Loucy (cell line): ENCODE measurements around the gene SEPHS1.

Source experiments
- H2AFZ ChIP-seq: fragments of 200-600 bp; sonication (generic); 2 replicates; pipeline ENCODE4 v1.6.0; 2016; ENCODE audit warnings: antibody characterized with exemption, mild to moderate bottlenecking, low read length, moderate library complexity
- H3F3A ChIP-seq: fragments of 200-600 bp; 2 replicates; pipeline ENCODE4 v1.6.0; 2016; ENCODE audit warnings: antibody characterized with exemption, low read depth, mild to moderate bottlenecking
- H3K27me3 ChIP-seq: fragments of 200-600 bp; sonication (generic); 2 replicates; pipeline ENCODE4 v1.6.1; 2014; ENCODE audit warnings: low read length, mild to moderate bottlenecking; ENCODE audit not compliant: insufficient read depth, poor library complexity, severe bottlenecking
- H3K36me3 ChIP-seq: fragments of 200-600 bp; sonication (generic); 2 replicates; pipeline ENCODE4 v1.6.1; 2016; ENCODE audit warnings: low read length; ENCODE audit not compliant: insufficient read depth
- H3K4me1 ChIP-seq: fragments of 200-600 bp; sonication (generic); 2 replicates; pipeline ENCODE4 v1.5.1; 2014; ENCODE audit warnings: low read length, mild to moderate bottlenecking; ENCODE audit not compliant: insufficient read depth, poor library complexity, severe bottlenecking
- H3K4me2 ChIP-seq: fragments of 200-600 bp; sonication (generic); 2 replicates; pipeline ENCODE4 v1.6.0; 2014; ENCODE audit warnings: antibody characterized with exemption, low read length, low read depth, mild to moderate bottlenecking; ENCODE audit not compliant: poor library complexity, severe bottlenecking
- H3K4me3 ChIP-seq: fragments of 200-600 bp; sonication (generic); 2 replicates; pipeline ENCODE4 v1.5.1; 2014; ENCODE audit warnings: low read length, mild to moderate bottlenecking, mixed read lengths; ENCODE audit not compliant: poor library complexity, severe bottlenecking
- H3K79me2 ChIP-seq: fragments of 200-600 bp; sonication (generic); 2 replicates; pipeline ENCODE4 v1.6.1; 2014; ENCODE audit warnings: low read length; ENCODE audit not compliant: insufficient read depth
- H3K9ac ChIP-seq: fragments of 200-600 bp; sonication (generic); 2 replicates; pipeline ENCODE4 v1.6.0; 2014; ENCODE audit warnings: mild to moderate bottlenecking, low read depth, low read length, moderate library complexity; ENCODE audit not compliant: poor library complexity, severe bottlenecking
- H3K9me2 ChIP-seq: fragments of 200-600 bp; sonication (generic); replicated peaks from 2 replicates; pipeline ENCODE4 v1.6.1; 2016; ENCODE audit warnings: low read depth, low read length, mixed read lengths
- H3K9me3 ChIP-seq: fragments of 200-600 bp; sonication (generic); 2 replicates; pipeline ENCODE4 v1.6.1; 2014; ENCODE audit warnings: mild to moderate bottlenecking, antibody characterized with exemption, low read length, low read depth; ENCODE audit not compliant: insufficient read depth
- H4K20me1 ChIP-seq: fragments of 200-600 bp; sonication (generic); 2 replicates; pipeline ENCODE4 v1.6.0; 2014; ENCODE audit warnings: antibody characterized with exemption, low read length, mild to moderate bottlenecking; ENCODE audit not compliant: insufficient read depth, poor library complexity, severe bottlenecking
- EZH2phosphoT487 ChIP-seq: fragments of 200-600 bp; IDR thresholded peaks from 2 replicates; pipeline ENCODE4 v1.6.1; 2018; ENCODE audit warnings: antibody characterized with exemption, mild to moderate bottlenecking, moderate library complexity, borderline replicate concordance
- TF ChIP-seq, protein P1 (sequence below): fragments of 200-600 bp; sonication (generic); conservative IDR thresholded peaks from 2 replicates; pipeline ENCODE4 v1.5.1; 2014; ENCODE audit warnings: mild to moderate bottlenecking, antibody characterized with exemption, low read length

Gene SEPHS1

GRCh38 chr10:13356392-13356791 lies 8.3 kb upstream of the SEPHS1 start:
- Histone ChIP-seq H3K27me3 (no peaks in the 10 kb centered on the region), H2AFZ (no peak overlapping the region), H3F3A (no peaks in the 10 kb centered on the region), H3K36me3 (no peaks in the 10 kb centered on the region), H3K79me2 (no peaks in the 10 kb centered on the region), H4K20me1 (no peaks in the 10 kb centered on the region), H3K4me1 (peaks cover 2% of the 10 kb centered on the region), H3K4me3 (no peak overlapping the region), H3K9ac (no peak overlapping the region), H3K4me2 (no peak overlapping the region), H3K9me3 (no peaks in the 10 kb centered on the region), H3K9me2 (no peaks in the 10 kb centered on the region)
- TF ChIP-seq, protein P1, sequence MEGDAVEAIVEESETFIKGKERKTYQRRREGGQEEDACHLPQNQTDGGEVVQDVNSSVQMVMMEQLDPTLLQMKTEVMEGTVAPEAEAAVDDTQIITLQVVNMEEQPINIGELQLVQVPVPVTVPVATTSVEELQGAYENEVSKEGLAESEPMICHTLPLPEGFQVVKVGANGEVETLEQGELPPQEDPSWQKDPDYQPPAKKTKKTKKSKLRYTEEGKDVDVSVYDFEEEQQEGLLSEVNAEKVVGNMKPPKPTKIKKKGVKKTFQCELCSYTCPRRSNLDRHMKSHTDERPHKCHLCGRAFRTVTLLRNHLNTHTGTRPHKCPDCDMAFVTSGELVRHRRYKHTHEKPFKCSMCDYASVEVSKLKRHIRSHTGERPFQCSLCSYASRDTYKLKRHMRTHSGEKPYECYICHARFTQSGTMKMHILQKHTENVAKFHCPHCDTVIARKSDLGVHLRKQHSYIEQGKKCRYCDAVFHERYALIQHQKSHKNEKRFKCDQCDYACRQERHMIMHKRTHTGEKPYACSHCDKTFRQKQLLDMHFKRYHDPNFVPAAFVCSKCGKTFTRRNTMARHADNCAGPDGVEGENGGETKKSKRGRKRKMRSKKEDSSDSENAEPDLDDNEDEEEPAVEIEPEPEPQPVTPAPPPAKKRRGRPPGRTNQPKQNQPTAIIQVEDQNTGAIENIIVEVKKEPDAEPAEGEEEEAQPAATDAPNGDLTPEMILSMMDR: no peak
- no peak for TF ChIP-seq EZH2phosphoT487

- no peaks in the 10 kb centered on the region for H3K27me3 ChIP-seq
- H3K4me3 ChIP-seq: no peak overlapping the region
- H4K20me1 ChIP-seq: no peaks in the 10 kb centered on the region
- no peaks in the 10 kb centered on the region for H3F3A ChIP-seq
- H3K9me3 ChIP-seq: no peaks in the 10 kb centered on the region
- no peaks in the 10 kb centered on the region for H3K9me2 ChIP-seq
- H3K36me3 ChIP-seq: no peaks in the 10 kb centered on the region
- peaks cover 7% of the 10 kb centered on the region; the same call in 1 of the 2 replicates for H3K79me2 ChIP-seq
- H3K4me1 ChIP-seq: peaks cover 16% of the 10 kb centered on the region
- no peak overlapping the region for H3K9ac ChIP-seq
- 0 out of 2 replicates have a peak overlapping the region, but pooled peaks have one; percentile 0 for H2AFZ ChIP-seq
- TF ChIP-seq, protein P1: no peak
- TF ChIP-seq EZH2phosphoT487: no peak
- H3K4me2 ChIP-seq: no peak overlapping the region
Measured at GRCh38 chr10:13354783-13355182, 6.7 kb upstream of the SEPHS1 start.

DNA sequence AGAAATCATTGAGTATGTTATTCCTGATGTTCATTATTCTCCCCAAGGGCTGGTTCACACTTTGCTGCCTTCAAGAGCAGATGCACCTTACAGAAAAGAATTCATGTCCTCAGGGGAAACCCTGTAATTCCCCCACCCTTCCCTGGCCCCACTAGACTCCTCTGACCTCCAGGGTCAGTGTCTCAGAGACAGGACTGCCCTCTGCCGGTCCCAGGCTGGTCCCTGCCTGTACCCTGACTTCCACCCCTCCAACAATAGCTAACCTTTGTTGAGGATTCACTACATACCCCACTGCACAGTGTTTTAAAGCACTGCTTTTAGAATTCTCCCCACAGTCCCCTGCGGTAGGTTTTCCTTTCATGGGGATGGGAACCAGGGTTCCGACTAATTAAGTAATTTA lies 4.4 kb upstream of the SEPHS1 start:
- Histone ChIP-seq H3K4me3 (no peak overlapping the region), H3K9ac (no peak overlapping the region), H3K79me2 (peaks cover 19% of the 10 kb centered on the region), H3F3A (no peaks in the 10 kb centered on the region), H3K9me2 (no peaks in the 10 kb centered on the region), H4K20me1 (no peaks in the 10 kb centered on the region), H3K4me1 (peaks cover 24% of the 10 kb centered on the region), H3K27me3 (no peaks in the 10 kb centered on the region), H2AFZ (no peak overlapping the region), H3K4me2 (no peak overlapping the region), H3K9me3 (no peaks in the 10 kb centered on the region), H3K36me3 (no peaks in the 10 kb centered on the region)
- no peak for TF ChIP-seq EZH2phosphoT487
- TF ChIP-seq, protein P1: no peak
